ENCODE data around the gene WDR7. TPM values are rescaled to one million over a fixed set of nuclear protein-coding genes. Genes with fewer than 3 reads are reported as not detected.

Gene WDR7
- total and polyA plus RNA-seq, 10 of the 15 experiments (the other 5 are each of a cell fraction or from before 2014, with no cell fraction given) = 2.8 to 16.5 (median 11.7) TPM

DNA sequence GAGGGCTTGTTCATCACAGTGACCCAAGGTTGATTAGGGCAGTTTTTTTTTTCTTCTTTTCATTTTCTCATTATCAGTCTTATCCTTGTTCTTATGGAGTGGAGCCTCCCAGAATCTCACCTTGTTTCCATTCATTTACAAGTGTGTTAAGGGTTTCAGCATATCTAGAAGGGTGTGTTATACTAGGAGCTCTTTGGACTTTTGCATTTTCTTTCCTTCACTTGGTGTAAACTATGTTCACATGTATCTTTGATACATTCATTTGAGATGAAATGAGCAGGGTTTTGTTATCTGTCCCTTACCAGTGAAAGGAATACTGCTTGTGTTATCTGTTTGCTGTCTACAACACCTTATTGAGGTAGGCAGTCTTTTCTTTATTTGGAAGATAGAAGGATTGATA, 96.7 kb downstream of the WDR7 start:
- Histone ChIP-seq H3K27ac (ENCODE audit: control insufficient read depth, insufficient read depth) (no peak overlapping the region), H3K9me3 (replicated peaks; ENCODE audit: control insufficient read depth, insufficient read depth, low read length) (no peaks in the 10 kb centered on the region), H3K9ac (ENCODE audit: control insufficient read depth, insufficient read depth, low read length) (no peak overlapping the region), H4K20me1 (ENCODE audit: control insufficient read depth, insufficient read depth) (no peaks in the 10 kb centered on the region), H3K27me3 (replicated peaks in 1 of 2; ENCODE audit: control insufficient read depth in 2 of 2, insufficient read depth in 2 of 2, low read length in 1 of 2) (no peaks in the 10 kb centered on the region), H3K36me3 (ENCODE audit: control insufficient read depth in 2 of 2, insufficient read depth in 2 of 2, low read length in 1 of 2) (no peaks in the 10 kb centered on the region), H3K4me1 (ENCODE audit: control insufficient read depth, insufficient read depth, low read length) (no peaks in the 10 kb centered on the region), H3K4me2 (ENCODE audit: control insufficient read depth, insufficient read depth) (no peak overlapping the region), H3K79me2 (ENCODE audit: control insufficient read depth, insufficient read depth, low read length) (no peaks in the 10 kb centered on the region), H2AFZ (ENCODE audit: control insufficient read depth, low read depth, low read length) (no peak overlapping the region), H3K4me3 (no peak overlapping the region)
- intact Hi-C loops (cut with micrococcal nuclease; ENCODE audit: unreplicated experiment) (loop anchor here (1.0 kb wide), 2 partner anchors 698 to 813 kb away; no protein-coding TSS in a partner anchor), in situ Hi-C loops (cut with MboI) (no loop called here)
- no peak for ATAC-seq
- no peak for FAIRE-seq
- no TSS peak for BruUV-seq (replicated peaks)
- POLR2A ChIA-PET = interaction anchor here (0.6 kb wide), 1 partner anchor 101 kb away, joined by 3 read pairs; no protein-coding TSS in a partner anchor
- RAD21 ChIA-PET (ENCODE audit: unreplicated experiment) = interaction anchor here (0.6 to 1.3 kb wide), 5 partner anchors 12 to 1233 kb away, joined by 3 to 5 read pairs (median 4); no protein-coding TSS in a partner anchor
- CTCF ChIA-PET = interaction anchor here (0.7 to 5.4 kb wide), 9 partner anchors 10 to 813 kb away, joined by 3 to 54 read pairs (median 5); no protein-coding TSS in a partner anchor
- no peak for DNase-seq (ENCODE audit: low read depth, low spot score)
- no peak for TF ChIP-seq YBX1 (IDR thresholded peaks at IDR 0.05)
- TF ChIP-seq IRF4 (IDR thresholded peaks at IDR 0.05; ENCODE audit: low read depth, low read length) = no peak
- TF ChIP-seq MEF2A (IDR thresholded peaks at IDR 0.05; ENCODE audit: insufficient read depth, low read depth, low read length) = no peak
- no peak for TF ChIP-seq ZNF24 (IDR thresholded peaks at IDR 0.05)
- TF ChIP-seq, protein P1, sequence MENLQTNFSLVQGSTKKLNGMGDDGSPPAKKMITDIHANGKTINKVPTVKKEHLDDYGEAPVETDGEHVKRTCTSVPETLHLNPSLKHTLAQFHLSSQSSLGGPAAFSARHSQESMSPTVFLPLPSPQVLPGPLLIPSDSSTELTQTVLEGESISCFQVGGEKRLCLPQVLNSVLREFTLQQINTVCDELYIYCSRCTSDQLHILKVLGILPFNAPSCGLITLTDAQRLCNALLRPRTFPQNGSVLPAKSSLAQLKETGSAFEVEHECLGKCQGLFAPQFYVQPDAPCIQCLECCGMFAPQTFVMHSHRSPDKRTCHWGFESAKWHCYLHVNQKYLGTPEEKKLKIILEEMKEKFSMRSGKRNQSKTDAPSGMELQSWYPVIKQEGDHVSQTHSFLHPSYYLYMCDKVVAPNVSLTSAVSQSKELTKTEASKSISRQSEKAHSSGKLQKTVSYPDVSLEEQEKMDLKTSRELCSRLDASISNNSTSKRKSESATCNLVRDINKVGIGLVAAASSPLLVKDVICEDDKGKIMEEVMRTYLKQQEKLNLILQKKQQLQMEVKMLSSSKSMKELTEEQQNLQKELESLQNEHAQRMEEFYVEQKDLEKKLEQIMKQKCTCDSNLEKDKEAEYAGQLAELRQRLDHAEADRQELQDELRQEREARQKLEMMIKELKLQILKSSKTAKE (IDR thresholded peaks at IDR 0.05; ENCODE audit: low read depth, poor library complexity, severe bottlenecking) = no peak
- TF ChIP-seq IKZF1 (conservative IDR thresholded peaks at IDR 0.05) = no peak
- TF ChIP-seq, protein P2, sequence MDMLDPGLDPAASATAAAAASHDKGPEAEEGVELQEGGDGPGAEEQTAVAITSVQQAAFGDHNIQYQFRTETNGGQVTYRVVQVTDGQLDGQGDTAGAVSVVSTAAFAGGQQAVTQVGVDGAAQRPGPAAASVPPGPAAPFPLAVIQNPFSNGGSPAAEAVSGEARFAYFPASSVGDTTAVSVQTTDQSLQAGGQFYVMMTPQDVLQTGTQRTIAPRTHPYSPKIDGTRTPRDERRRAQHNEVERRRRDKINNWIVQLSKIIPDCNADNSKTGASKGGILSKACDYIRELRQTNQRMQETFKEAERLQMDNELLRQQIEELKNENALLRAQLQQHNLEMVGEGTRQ (IDR thresholded peaks at IDR 0.05; ENCODE audit: borderline replicate concordance, low read depth, low read length) = no peak
- TF ChIP-seq, protein P3, sequence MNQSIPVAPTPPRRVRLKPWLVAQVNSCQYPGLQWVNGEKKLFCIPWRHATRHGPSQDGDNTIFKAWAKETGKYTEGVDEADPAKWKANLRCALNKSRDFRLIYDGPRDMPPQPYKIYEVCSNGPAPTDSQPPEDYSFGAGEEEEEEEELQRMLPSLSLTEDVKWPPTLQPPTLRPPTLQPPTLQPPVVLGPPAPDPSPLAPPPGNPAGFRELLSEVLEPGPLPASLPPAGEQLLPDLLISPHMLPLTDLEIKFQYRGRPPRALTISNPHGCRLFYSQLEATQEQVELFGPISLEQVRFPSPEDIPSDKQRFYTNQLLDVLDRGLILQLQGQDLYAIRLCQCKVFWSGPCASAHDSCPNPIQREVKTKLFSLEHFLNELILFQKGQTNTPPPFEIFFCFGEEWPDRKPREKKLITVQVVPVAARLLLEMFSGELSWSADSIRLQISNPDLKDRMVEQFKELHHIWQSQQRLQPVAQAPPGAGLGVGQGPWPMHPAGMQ (IDR thresholded peaks at IDR 0.05; ENCODE audit: borderline replicate concordance) = no peak
- TF ChIP-seq, protein P4, sequence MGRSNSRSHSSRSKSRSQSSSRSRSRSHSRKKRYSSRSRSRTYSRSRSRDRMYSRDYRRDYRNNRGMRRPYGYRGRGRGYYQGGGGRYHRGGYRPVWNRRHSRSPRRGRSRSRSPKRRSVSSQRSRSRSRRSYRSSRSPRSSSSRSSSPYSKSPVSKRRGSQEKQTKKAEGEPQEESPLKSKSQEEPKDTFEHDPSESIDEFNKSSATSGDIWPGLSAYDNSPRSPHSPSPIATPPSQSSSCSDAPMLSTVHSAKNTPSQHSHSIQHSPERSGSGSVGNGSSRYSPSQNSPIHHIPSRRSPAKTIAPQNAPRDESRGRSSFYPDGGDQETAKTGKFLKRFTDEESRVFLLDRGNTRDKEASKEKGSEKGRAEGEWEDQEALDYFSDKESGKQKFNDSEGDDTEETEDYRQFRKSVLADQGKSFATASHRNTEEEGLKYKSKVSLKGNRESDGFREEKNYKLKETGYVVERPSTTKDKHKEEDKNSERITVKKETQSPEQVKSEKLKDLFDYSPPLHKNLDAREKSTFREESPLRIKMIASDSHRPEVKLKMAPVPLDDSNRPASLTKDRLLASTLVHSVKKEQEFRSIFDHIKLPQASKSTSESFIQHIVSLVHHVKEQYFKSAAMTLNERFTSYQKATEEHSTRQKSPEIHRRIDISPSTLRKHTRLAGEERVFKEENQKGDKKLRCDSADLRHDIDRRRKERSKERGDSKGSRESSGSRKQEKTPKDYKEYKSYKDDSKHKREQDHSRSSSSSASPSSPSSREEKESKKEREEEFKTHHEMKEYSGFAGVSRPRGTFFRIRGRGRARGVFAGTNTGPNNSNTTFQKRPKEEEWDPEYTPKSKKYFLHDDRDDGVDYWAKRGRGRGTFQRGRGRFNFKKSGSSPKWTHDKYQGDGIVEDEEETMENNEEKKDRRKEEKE (IDR thresholded peaks at IDR 0.05) = no peak
- no peak for TF ChIP-seq SMARCA5 (IDR thresholded peaks at IDR 0.05)
- no peak for TF ChIP-seq CBX3 (IDR thresholded peaks at IDR 0.05; ENCODE audit: borderline replicate concordance, low read depth)
- no peak for TF ChIP-seq ESRRA (IDR thresholded peaks at IDR 0.05; ENCODE audit: low read length)
- TF ChIP-seq CHD2 (IDR thresholded peaks at IDR 0.05; ENCODE audit: borderline replicate concordance, low read depth, low read length) = no peak
- SMC1A ChIA-PET (ENCODE audit: uncharacterized antibody, unreplicated experiment) = interaction anchor here (0.9 to 1.5 kb wide), 4 partner anchors 14 to 698 kb away, joined by 3 to 5 read pairs (median 3); no protein-coding TSS in a partner anchor
